Left hindlimb (tissue), 1 donor: ENCODE results near the gene TOLLIP.

ENCODE experiments used
- DNase-seq: peaks from one replicate; pipeline ENCODE4 v3.0.0-alpha.2; 2018

Gene TOLLIP

DNA sequence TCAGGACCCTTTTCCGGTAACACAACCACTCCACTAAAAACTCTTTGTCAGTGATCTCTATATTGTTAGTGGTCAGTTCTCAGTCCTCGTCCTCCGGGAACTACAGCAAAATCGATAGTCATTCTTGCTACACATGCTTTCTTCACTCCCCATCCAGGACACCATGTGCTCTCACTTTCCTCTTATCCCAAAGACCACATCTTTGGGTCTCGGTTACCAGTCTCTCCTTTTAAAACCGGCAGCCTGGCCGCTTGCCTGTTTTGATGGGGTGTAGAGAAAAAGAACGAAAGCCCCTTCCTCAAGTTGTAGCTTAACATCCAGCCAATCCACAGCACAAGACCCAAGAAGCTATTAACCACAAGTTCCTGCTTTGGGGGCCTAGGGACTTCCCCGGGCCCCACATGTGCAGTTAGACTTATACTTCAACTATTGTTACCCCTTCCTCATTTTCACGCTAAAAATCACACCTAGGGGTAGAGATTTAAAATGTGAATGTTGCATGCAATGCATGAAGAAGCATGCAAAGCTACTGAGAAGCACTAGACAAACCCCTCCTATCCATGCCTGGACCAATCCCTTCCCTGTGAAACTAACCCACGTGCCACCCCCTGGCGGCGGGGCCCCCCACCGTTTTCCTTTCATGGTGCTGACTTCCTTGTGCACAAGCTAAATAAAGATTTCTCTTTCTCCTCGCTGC is 1.5 kb upstream of the TOLLIP start:
- DNase-seq = peak; percentile 29

DNA sequence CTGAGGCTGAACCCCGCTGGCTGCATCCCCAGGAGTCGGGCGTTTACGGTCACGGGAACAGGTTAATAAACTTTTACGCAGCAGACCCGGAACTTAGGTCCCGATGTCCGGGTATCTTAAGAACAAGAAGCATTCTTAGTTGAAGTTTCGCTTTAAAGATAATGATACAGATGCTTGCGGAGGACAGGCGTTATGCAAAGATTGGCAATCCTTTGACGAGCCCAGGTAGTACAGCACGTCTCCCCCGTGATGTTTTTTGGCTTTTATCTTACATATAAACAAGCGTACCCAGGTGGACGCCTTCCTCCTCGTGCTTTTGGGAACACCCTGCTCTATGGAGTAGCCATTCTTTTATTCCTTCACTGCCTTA is 871 bp upstream of the TOLLIP start:
- no peak for DNase-seq

DNA sequence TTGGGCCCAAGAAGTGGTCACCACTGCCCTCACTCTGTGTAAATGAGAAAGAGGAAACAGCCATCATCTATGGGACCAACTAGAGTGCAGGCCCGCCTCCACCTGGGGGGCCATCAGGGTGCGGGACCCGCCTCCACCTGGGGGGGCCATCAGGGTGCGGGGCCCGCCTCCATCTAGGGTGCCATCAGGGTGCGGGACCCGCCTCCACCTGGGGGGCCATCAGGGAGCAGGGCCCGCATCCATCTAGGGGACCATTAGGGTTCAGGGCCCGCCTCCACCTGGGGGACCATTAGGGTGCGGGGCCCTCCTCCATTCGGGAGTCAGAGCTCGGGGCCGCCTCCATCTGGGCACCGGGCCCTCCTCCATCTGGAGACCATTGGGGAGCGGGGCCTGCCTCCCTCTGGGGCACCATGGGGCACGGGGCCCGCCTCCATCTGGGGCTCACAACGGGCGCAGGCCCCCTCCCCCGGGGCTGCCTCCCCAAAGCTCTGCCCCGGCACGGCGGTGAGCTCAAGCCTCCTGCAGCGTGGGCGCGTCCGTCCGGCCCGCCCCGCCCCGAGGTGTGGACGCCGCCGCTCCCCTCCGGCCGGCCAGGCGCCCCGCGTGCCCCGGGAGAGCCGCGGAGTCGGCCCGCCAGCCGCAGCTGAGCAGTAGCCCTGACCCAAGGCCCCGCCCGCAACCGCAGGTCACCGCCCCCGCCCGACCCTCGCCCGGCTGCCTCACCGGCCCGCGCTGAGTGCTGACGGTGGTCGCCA is 512 bp downstream of the TOLLIP start:
- peak; percentile 31 for DNase-seq

DNA sequence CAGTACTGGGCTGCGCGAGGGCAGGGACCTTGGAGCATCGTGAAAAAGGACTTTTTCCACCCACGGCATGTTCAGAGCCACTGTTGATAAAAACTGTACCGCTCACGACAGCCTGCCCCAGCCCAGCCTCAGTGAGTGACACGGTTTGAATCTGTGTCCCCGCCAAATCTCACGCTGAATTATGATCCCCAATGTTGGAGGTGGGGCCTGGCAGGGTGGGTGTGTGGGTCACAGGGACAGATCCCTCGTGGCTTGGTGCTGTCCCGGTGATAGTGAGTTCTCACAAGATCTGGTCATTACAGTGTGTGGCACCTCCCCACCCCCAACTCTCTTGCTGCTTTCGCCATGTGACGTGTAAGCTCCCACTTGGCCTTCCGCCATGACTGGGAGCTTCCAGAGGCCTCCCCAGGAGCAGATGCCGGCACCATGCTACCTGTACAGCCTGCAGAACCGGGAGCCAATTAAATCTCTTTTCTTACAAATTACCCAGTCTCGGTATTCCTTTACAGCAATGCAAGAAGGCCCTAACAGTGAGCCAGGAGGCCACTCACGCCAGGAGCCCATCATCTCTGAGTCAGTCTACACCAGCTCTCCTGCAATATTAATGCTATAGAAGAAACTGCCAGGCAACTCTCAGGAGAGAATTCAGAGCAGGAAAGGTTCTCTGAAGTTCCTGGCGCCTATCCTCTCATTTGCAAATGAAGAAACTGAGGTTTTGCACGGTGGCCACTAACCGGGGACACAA is 1.3 kb downstream of the TOLLIP start:
- DNase-seq = no peak

GRCh38 chr11:1307163-1307870 is 2.1 kb downstream of the TOLLIP start:
- peak; percentile 22 for DNase-seq

DNA sequence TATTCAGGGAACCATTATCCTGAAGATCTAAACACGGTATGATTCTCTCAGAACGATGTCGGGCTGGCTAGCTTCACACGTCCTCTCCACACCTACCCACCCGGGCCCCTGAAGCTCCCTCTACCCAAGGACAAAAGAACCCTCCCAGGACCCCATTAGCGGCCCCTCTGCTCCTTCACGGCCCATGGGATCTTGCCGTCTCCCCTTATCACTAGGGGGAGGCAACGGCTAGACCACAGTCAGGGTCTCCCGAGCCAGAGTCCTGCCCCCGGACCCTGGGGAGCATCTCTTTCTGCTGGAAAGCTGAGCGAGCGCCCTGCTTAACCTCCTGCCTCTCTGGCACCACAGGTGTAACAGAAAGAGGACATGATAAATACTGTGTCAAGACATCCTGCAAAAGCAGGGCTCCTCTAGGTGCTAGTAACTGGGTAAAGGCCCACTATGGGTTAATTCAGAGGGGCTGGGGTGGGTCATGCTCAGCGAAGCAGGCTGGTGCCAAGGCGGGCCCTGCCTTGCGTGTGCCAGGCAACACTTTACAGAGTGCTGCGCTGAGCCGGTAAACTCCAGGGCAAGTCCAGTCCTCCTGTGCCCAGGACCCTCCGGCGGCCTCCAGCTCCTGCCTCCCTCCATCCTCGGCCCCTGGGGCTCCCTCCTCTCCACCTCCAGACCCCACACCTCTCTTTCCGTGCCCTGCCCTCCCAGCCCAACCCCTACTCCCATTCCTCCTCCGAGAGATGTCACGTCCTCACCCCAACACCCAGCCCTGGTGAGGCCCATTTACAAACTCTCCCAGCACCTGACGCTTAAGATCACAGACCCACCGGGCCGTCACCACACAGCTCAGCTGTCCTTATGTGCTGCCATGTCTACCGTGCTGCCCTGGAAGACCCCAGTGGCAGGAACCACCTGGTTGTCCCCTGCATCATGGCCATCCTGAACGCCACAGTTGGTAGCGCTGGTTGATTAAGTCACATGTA is 3.0 kb downstream of the TOLLIP start:
- DNase-seq = peak; percentile 19

DNA sequence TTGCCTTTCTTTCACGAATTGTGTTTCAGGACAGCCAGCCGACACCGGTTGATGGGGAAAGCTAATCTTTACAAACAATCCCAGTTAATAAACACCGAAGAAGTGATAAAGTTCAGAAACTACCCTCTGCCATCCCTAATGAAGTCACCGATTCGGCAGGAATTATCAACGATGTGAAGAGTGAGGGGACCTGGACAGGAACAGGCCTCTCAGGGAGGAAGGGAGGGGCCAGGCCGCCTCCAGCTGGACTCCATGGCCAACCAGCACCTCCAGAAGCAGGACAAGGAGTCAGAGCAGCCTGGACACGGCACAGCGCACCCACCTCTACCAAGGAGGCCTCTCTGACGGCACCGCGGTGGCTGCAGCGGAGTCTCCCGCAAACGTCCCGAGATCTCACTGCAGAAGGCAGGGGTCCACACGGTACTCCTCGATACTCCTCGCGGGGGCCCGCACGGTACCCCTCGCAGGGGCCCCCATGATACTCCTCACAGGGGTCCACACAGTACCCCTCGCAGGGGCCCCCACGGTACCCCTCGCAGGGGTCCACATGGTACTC is 3.9 kb downstream of the TOLLIP start:
- DNase-seq = peak; percentile 6

GRCh38 chr11:1305063-1305495 is 4.4 kb downstream of the TOLLIP start:
- DNase-seq = peak; percentile 3

DNA sequence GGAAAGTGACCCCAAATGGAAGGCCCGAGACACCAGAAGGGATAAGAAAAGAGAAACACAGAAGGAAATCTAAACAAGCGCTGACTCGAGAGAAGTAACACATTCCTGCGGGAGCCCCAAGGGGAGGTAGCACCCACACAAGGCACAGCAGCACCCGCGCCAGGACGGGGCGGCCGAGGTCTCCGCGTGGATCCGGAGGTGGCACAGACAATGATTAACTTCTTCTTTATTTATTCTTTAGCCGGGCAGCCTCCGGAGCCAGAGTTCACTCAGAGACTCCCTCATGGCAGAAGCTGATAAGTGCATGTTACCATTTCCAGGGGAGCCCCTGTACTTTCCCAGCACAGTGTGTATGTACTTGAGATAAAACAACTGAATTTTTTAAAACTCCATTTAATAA is 5.1 kb downstream of the TOLLIP start:
- no peak for DNase-seq

- DNase-seq = peak; percentile 23
Measured at GRCh38 chr11:1303973-1304372, 5.5 kb downstream of the TOLLIP start.

GRCh38 chr11:1303126-1303821 is 6.2 kb downstream of the TOLLIP start:
- peak; percentile 27 for DNase-seq

GRCh38 chr11:1302461-1303125 is 6.8 kb downstream of the TOLLIP start:
- peak; percentile 16 for DNase-seq

- DNase-seq = no peak
Measured at GRCh38 chr11:1302041-1302460, 7.4 kb downstream of the TOLLIP start.

- DNase-seq = no peak
Measured at GRCh38 chr11:1301220-1302000, 8.0 kb downstream of the TOLLIP start.

DNA sequence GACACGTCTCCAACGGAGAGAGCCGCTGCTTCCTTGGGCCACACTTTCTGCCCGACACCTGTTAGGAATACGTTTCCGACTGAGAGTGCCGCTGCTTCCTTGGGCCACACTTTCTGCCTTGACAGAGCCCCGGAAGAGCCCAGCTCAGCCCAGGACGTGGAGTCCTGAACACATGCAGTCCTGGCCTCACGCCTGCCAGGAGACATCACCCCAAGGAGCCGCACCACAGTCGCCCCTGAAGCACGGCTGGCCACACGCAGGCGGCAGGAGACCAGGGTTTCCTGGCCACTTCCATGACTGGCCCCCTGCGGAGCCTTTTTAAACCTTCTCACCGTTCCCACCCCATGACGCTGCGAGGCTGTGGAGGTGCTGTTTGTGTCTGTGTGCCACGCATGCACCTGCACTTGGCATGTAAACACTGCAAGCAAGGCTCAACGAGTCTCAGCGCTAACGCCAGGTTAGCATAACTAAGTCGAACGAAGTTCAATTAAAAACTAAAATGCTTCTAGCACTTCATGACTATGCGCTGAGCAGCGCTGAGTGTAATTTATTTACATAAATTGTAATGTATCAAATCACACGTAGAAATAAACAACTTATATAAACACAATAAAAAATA is 8.8 kb downstream of the TOLLIP start:
- DNase-seq = no peak

GRCh38 chr11:1300121-1300520 is 9.3 kb downstream of the TOLLIP start:
- DNase-seq = no peak

GRCh38 chr11:1299621-1300020 is 9.8 kb downstream of the TOLLIP start:
- DNase-seq = peak; percentile 12

DNA sequence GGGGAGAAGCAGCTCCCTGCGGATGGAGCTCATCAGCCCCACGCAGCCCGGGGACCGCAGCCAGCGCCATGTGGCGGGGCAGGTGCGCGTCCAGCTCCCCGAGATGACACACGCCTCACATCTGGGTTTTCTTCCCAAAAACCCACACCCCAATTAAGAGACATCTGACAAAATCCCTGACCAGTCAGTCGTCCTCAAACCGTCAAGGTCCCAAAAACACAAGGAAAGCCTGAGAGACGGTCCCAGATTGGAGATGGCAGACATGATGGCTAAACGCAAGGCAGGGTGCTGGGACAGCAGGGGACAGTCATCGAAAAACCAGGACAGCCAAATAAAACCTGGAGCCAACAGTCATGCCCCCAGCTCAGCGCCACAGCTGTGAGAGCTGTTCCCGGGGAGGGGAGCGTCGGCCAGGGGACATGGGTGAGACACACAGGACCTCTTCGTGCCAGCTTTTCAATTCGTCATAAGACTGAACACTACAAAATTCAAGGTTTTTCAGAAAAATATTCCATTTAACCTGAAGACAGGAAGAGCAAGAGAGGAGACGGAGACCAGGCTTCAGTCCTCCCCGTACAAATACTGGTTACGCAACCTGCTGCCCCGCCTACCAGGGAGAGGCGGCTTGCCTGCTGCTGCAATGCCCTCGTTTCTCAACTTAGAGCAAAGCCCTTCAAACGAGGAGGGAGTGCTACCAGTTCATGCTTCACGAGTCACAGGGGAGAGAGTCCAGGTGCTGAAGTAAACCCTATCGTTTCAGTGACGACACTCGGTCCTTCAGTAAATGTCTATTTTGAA is 10.5 kb downstream of the TOLLIP start:
- peak; percentile 24 for DNase-seq
